Stomach (tissue), 4 donors: Measurements from ENCODE around the gene CBARP.

ENCODE experiments used
- CTCF ChIP-seq, 7 experiments: fragments of 450-650 bp in 4 of 7; fragments of 200-600 bp in 3 of 7; sonication (generic) in 3 of 7; IDR thresholded peaks; one replicate each; pipeline ENCODE4 v1.5.1; 2016 to 2019; ENCODE audit warnings: antibody characterized with exemption in 7 of 7, control low read depth in 2 of 7, mild to moderate bottlenecking in 1 of 7
- EP300 ChIP-seq: sonication (generic); formaldehyde crosslinking; IDR thresholded peaks from one replicate; pipeline ENCODE4 v1.6.1; 2017; ENCODE audit warnings: antibody characterized with exemption
- POLR2A ChIP-seq, 4 donors: fragments of 450-650 bp; IDR thresholded peaks; one replicate each; pipeline ENCODE4 v1.6.1; 2016; ENCODE audit warnings: antibody characterized with exemption in 4 of 4, control low read depth in 2 of 4, mild to moderate bottlenecking in 1 of 4, moderate library complexity in 1 of 4
- POLR2AphosphoS5 ChIP-seq, 3 donors: sonication (generic); formaldehyde crosslinking; IDR thresholded peaks; one replicate each; pipeline ENCODE4 v1.6.1; 2016; ENCODE audit warnings: antibody characterized with exemption in 3 of 3

GRCh38 chr19:1228161-1228957 is 9.4 kb downstream of the CBARP start:
- TF ChIP-seq CTCF (IDR thresholded peaks at IDR 0.05) (no peak), POLR2A (IDR thresholded peaks at IDR 0.05) (no peak), EP300 (no peak), POLR2AphosphoS5 (IDR thresholded peaks at IDR 0.05) (no peak)
